K562 (cell line): ENCODE data around the gene FGR. TPM values are rescaled to one million over a fixed set of nuclear protein-coding genes. Genes with fewer than 3 reads are reported as not detected.
A peak's percentile ranks its signal among the peaks of the same experiment; 100 is the strongest.

Experiments used
- BCOR ChIP-seq: fragments of 450-650 bp; IDR thresholded peaks from 2 replicates; pipeline ENCODE4 v1.6.1; 2016
- BRCA1 ChIP-seq, 2 experiments: fragments of 450-650 bp in 1 of 2; sonication (generic) in 1 of 2; formaldehyde crosslinking in 1 of 2; IDR thresholded peaks; 2 replicates each; pipeline versions ENCODE4 v1.5.0 to v1.6.1; 2017 to 2020; ENCODE audit warnings: mild to moderate bottlenecking in 1 of 2, missing genetic modification reagents in 1 of 2
- CXXC5 ChIP-seq: fragments of 250-450 bp; sonication (Bioruptor Pico); IDR thresholded peaks from 2 replicates; pipeline ENCODE4 v1.8.0; 2022; ENCODE audit warnings: inconsistent platforms, mild to moderate bottlenecking, moderate library complexity
- E2F6 ChIP-seq, 2 experiments: IDR thresholded peaks; 2 replicates each; pipeline ENCODE4 v1.6.1; 2011; ENCODE audit warnings: borderline replicate concordance in 1 of 2, control low read depth in 1 of 2, low read depth in 1 of 2, low read length in 1 of 2, mild to moderate bottlenecking in 1 of 2, mixed read lengths in 1 of 2, moderate library complexity in 1 of 2; ENCODE audit not compliant: insufficient read depth in 1 of 2, insufficient read length in 1 of 2, poor library complexity in 1 of 2, severe bottlenecking in 1 of 2; ENCODE audit errors: extremely low read depth in 1 of 2
- ELK3 ChIP-seq: fragments of 450-650 bp; formaldehyde crosslinking; IDR thresholded peaks from 2 replicates; pipeline ENCODE4 v1.4.0; 2020; ENCODE audit warnings: mild to moderate bottlenecking
- FOSL1 ChIP-seq: fragments of 200-800 bp; sonication (Bioruptor generic); conservative IDR thresholded peaks from 2 replicates; pipeline ENCODE4 v1.6.1; 2016; ENCODE audit warnings: missing genetic modification characterization, missing compliant biosample characterization
- FOXA1 ChIP-seq: fragments of 450-650 bp; IDR thresholded peaks from 2 replicates; pipeline ENCODE4 v1.6.1; 2016; ENCODE audit warnings: mild to moderate bottlenecking, borderline replicate concordance
- JUN ChIP-seq, 2 experiments: sonication (generic) in 1 of 2; formaldehyde crosslinking in 1 of 2; IDR thresholded peaks; 2 replicates each; pipeline versions ENCODE4 v1.6.1 to v1.8.0; 2012 to 2022; ENCODE audit warnings: borderline replicate concordance in 2 of 2, mild to moderate bottlenecking in 2 of 2, improper control_type of control experiment in 1 of 2, low read depth in 1 of 2, low read length in 1 of 2, missing genetic modification reagents in 1 of 2
- MCM2 ChIP-seq: fragments of 450-650 bp; IDR thresholded peaks from 2 replicates; pipeline ENCODE4 v1.6.1; 2017; ENCODE audit warnings: low read depth, mild to moderate bottlenecking
- NFATC3 ChIP-seq: fragments of 450-650 bp; IDR thresholded peaks from 2 replicates; pipeline ENCODE4 v1.6.1; 2017; ENCODE audit warnings: mild to moderate bottlenecking
- PHF8 ChIP-seq: fragments of 200-600 bp; sonication (generic); IDR thresholded peaks from 2 replicates; pipeline ENCODE4 v1.6.1; 2012; ENCODE audit warnings: mixed run types, mild to moderate bottlenecking, inconsistent platforms, low read length, moderate library complexity, borderline replicate concordance
- POLR2A ChIP-seq: fragments of 450-650 bp; conservative IDR thresholded peaks from 2 replicates; pipeline ENCODE4 v1.6.1; 2016
- RBFOX2 ChIP-seq: fragments of 200-400 bp; formaldehyde crosslinking; IDR thresholded peaks from 2 replicates; pipeline ENCODE4 v1.6.1; 2017; ENCODE audit warnings: low read depth, mild to moderate bottlenecking, low read length, moderate library complexity
- SNIP1 ChIP-seq: fragments of 450-650 bp; IDR thresholded peaks from 2 replicates; pipeline ENCODE4 v1.7.1; 2017; ENCODE audit warnings: low read depth, mild to moderate bottlenecking
- TBP ChIP-seq: optimal IDR thresholded peaks from 2 replicates; pipeline ENCODE3; 2011; ENCODE audit warnings: low read depth, low read length, improper control_type of control experiment
- TSC22D4 ChIP-seq: fragments of 450-650 bp; IDR thresholded peaks from 2 replicates; pipeline ENCODE4 v1.6.1; 2016; ENCODE audit warnings: missing genetic modification characterization, missing biosample characterization, control low read depth
- polyA plus RNA-seq, 8 experiments: library from polyadenylated mRNA; depleted of rRNA in 4 of 8; stranded (reverse) in 5 of 8; unstranded in 3 of 8; fragments of >200 nt; fragmentation: Nextera tagmentation in 2 of 8; fragmentation: Illumina TruSeq in 1 of 8; extraction: Ambion mirVana in 2 of 8; extraction: Trizol in 1 of 8; gene quantifications; 2 replicates each; pipeline versions ENCODE4 v1.2.1 to v1.2.3, GENCODE V29; 2011 to 2014; ENCODE audit warnings: inconsistent platforms in 1 of 8, missing spikeins in 1 of 8
- total RNA-seq, 7 experiments: library from RNA; depleted of rRNA in 6 of 7; stranded (reverse); fragments of >200 nt in 6 of 7; fragmentation: Illumina TruSeq in 2 of 7; extraction: Trizol in 2 of 7; gene quantifications; 2 replicates each; pipeline versions ENCODE4 v1.2.1 to v1.2.3, GENCODE V29; 2011 to 2021; ENCODE audit warnings: low replicate concordance in 1 of 7
- TF ChIP-seq, protein P1 (sequence below): fragments of 450-650 bp; IDR thresholded peaks from 2 replicates; pipeline ENCODE4 v1.6.1; 2016
- TF ChIP-seq, protein P2 (sequence below): fragments of 250-450 bp; sonication (Bioruptor Pico); IDR thresholded peaks from 2 replicates; pipeline ENCODE4 v1.9.0; 2021; ENCODE audit warnings: mild to moderate bottlenecking, inconsistent platforms

FGR gene
- total and polyA plus RNA-seq, 9 of the 15 experiments (the other 6 are each of a cell fraction or from before 2014, with no cell fraction given): 0.04 to 0.11 TPM; not detected in 7

DNA sequence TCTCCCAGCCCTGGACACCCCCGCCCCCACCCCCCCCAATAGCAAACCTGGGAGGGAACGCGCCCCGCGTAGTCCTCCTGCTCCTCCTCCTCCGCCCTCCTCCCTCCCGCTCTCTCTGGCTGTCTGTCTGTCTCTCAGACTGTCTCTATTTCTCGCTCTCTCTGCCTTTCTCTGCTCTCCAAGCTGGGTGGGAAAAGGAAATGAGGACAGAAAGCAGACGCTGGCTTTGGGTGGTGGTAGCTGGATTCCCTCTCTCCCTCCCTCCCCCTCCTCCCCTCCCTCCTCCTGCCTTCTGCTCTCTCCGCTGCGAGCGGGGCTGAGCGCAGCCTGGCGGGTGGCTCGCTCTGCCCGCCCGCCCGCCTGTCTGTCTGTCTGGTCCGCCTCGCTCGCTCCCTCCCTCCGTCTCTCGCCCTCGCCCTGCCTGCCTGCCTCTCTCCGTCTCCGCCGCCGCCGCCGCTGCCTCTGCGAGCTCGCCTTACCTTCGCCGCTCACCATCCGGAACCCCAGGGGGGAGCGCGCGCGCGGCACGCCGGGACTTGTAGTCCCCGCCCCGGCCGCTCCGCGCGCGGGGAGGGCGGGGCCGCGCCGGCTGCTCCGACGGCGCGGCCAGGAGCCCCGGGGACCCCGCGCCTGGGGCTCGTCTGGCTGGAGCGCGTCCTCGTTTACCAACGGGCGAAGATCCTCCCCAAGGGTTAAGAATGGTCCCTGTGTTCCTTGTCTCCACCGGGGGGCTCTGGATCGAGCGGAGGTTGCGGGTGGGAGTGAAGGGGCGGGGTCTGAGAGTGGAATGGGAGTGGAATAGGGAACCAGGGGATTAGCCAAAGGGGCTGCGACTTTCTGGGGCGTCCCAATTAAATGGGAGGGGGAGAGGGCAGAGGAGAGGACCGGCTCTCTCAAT, 31.1 kb downstream of the FGR start, which contains the start of gene AHDC1 (continued):
- TF ChIP-seq, protein P1, sequence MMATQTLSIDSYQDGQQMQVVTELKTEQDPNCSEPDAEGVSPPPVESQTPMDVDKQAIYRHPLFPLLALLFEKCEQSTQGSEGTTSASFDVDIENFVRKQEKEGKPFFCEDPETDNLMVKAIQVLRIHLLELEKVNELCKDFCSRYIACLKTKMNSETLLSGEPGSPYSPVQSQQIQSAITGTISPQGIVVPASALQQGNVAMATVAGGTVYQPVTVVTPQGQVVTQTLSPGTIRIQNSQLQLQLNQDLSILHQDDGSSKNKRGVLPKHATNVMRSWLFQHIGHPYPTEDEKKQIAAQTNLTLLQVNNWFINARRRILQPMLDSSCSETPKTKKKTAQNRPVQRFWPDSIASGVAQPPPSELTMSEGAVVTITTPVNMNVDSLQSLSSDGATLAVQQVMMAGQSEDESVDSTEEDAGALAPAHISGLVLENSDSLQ: peak; percentile 82
- TF ChIP-seq FOXA1 (no peak), NFATC3 (peak; percentile 92), CXXC5 (CRISPR knock-in tag) (peak; percentile 85), ELK3 (no peak), SNIP1 (peak; percentile 75; the same call in 1 of the 2 replicates), FOSL1 (tag) (0 out of 2 replicates have a peak, but pooled peaks have one; percentile 26), POLR2A (peak; percentile 86), E2F6 (IDR thresholded peaks at IDR 0.05; ENCODE audit: borderline replicate concordance in 1 of 2, extremely low read depth in 1 of 2, insufficient read depth in 1 of 2, insufficient read length in 1 of 2, low read depth in 1 of 2, low read length in 1 of 2, poor library complexity in 1 of 2, severe bottlenecking in 1 of 2) (no peak), RBFOX2 (peak; percentile 85), TSC22D4 (tag) (no peak), MCM2 (peak; percentile 88), PHF8 (peak; percentile 69; the same call in 1 of the 2 replicates), TBP (peak; percentile 80), BRCA1 (IDR thresholded peaks at IDR 0.05) (no peak), BRCA1 (CRISPR knock-in tag; IDR thresholded peaks at IDR 0.05) (no peak), BCOR (peak; percentile 81), JUN (IDR thresholded peaks at IDR 0.05; ENCODE audit: borderline replicate concordance, low read depth, low read length) (0 out of 2 replicates have a peak, but pooled peaks have one; percentile 5), JUN (CRISPR knock-in tag; IDR thresholded peaks at IDR 0.05; ENCODE audit: borderline replicate concordance) (no peak)
- TF ChIP-seq, protein P2, sequence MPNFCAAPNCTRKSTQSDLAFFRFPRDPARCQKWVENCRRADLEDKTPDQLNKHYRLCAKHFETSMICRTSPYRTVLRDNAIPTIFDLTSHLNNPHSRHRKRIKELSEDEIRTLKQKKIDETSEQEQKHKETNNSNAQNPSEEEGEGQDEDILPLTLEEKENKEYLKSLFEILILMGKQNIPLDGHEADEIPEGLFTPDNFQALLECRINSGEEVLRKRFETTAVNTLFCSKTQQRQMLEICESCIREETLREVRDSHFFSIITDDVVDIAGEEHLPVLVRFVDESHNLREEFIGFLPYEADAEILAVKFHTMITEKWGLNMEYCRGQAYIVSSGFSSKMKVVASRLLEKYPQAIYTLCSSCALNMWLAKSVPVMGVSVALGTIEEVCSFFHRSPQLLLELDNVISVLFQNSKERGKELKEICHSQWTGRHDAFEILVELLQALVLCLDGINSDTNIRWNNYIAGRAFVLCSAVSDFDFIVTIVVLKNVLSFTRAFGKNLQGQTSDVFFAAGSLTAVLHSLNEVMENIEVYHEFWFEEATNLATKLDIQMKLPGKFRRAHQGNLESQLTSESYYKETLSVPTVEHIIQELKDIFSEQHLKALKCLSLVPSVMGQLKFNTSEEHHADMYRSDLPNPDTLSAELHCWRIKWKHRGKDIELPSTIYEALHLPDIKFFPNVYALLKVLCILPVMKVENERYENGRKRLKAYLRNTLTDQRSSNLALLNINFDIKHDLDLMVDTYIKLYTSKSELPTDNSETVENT (CRISPR knock-in tag): peak; percentile 51; the same call in 1 of the 2 replicates
